ENCODE data around the gene CMTM5. TPM values are rescaled to one million over a fixed set of nuclear protein-coding genes. Genes with fewer than 3 reads are reported as not detected.
A peak's percentile ranks its signal among the peaks of the same experiment; 100 is the strongest.
"Not testable (repeated sequence)": the region's sequence is repeated elsewhere in the genome, so short reads cannot be mapped to it uniquely, and the experiment has no call there.

Gene CMTM5
- total and polyA plus RNA-seq, 5 donors from 2014 or later, result 2.8 TPM; not detected in 4

DNA sequence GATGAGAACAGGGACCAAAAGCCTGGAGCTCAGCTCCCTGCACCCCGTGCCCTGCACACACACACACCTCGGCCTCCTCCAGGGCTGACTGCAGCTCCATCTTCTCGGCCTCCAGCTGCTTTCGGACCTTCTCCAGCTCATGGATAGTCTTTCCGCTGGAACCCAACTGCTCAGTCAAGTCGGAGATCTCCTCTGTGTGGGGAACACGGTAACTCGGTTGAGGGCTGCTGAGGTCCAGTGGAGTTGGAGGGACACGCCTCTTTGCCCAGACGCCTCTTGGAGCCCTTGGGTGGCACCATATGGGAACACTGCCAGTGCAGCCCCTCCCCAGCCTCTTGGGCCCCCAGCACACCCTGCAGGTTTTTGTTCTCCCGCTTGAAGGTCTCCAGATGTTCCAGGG, 40.0 kb downstream of the CMTM5 start:
- no peak for DNase-seq
- no peak for ATAC-seq (ENCODE audit: low read depth in 2 of 2)
- no peaks in the 10 kb centered on the region for H3K4me1 Mint-ChIP-seq
- H3K9me3 ChIP-seq (ENCODE audit: control insufficient read depth in 2 of 2, low read length in 2 of 2), result no peaks in the 10 kb centered on the region
- no peak overlapping the region for H3K27ac ChIP-seq (ENCODE audit: insufficient read depth, low read length, poor library complexity, severe bottlenecking)
- no peaks in the 10 kb centered on the region for H3K9me3 Mint-ChIP-seq
- peaks cover 4% of the 10 kb centered on the region for H3K27me3 Mint-ChIP-seq
- no peak overlapping the region for H3K4me3 ChIP-seq (ENCODE audit: low read depth, low read length)
- H3K36me3 ChIP-seq (ENCODE audit: control insufficient read depth, insufficient read depth, low read length), result no peaks in the 10 kb centered on the region
- no peaks in the 10 kb centered on the region for H3K27me3 ChIP-seq (ENCODE audit: control insufficient read depth, insufficient read depth, low read length)
- no peak overlapping the region for H3K4me3 Mint-ChIP-seq
- H3K36me3 Mint-ChIP-seq, result no peaks in the 10 kb centered on the region
- no peaks in the 10 kb centered on the region for H3K4me1 ChIP-seq (ENCODE audit: control insufficient read depth, insufficient read depth, low read length, poor library complexity, severe bottlenecking)
- peak overlapping the region in 1 of 3 donors; percentile 51 for H3K27ac Mint-ChIP-seq

DNA sequence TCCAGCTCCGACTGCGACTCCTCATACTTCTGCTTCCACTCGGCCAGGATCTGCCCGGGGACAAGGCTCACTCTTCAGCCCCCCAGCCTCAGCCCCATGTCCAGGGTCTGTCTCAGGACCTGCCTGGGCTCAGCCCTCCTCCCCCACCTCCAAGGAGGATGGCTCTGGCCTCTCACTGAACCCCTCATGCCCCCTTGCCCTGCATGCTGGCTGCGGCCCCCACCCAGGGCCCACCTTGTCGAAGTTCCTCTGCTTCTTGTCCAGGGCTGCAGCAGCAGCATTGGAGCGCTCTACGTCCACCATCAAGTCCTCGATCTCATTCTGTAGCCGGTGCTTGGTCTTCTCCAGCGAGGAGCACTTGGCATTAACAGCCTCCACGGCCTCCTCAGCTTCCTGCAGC, 40.4 kb downstream of the CMTM5 start:
- not testable (repeated sequence) for DNase-seq; H3K4me3 Mint-ChIP-seq; H3K4me1 ChIP-seq (ENCODE audit: control insufficient read depth, insufficient read depth, low read length, poor library complexity, severe bottlenecking); H3K27me3 ChIP-seq (ENCODE audit: control insufficient read depth, insufficient read depth, low read length); H3K4me3 ChIP-seq (ENCODE audit: low read depth, low read length); H3K9me3 Mint-ChIP-seq; H3K27ac ChIP-seq (ENCODE audit: insufficient read depth, low read length, poor library complexity, severe bottlenecking); H3K9me3 ChIP-seq (ENCODE audit: control insufficient read depth in 2 of 2, low read length in 2 of 2); H3K27ac Mint-ChIP-seq; ATAC-seq (ENCODE audit: low read depth in 2 of 2); H3K36me3 Mint-ChIP-seq; H3K4me1 Mint-ChIP-seq; H3K27me3 Mint-ChIP-seq; H3K36me3 ChIP-seq (ENCODE audit: control insufficient read depth, insufficient read depth, low read length)

DNA sequence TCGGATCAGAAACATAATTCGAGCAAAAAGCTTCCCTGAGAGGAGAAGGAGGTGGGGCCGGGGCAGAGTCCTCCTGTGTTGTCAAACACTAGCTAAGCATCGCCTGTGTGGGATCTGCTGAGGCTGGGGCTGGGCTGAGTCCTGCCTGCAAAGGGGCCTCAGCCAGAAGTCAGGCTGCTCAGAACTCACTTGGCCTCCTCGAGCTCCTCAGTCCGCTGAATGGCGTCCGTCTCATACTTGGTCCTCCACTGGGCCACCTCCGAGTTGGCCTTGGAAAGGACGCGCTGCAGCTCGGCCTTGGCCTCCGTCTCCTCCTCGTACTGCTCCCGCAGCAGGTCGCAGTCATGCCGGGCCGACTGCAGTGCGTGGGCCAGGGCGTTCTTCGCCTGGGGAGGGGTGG, 41.2 kb downstream of the CMTM5 start:
- no peaks in the 10 kb centered on the region for H3K36me3 Mint-ChIP-seq
- Histone ChIP-seq H3K4me1 (ENCODE audit: control insufficient read depth, insufficient read depth, low read length, poor library complexity, severe bottlenecking) (no peaks in the 10 kb centered on the region), H3K36me3 (ENCODE audit: control insufficient read depth, insufficient read depth, low read length) (no peaks in the 10 kb centered on the region), H3K4me3 (ENCODE audit: low read depth, low read length) (no peak overlapping the region), H3K9me3 (ENCODE audit: control insufficient read depth in 2 of 2, low read length in 2 of 2) (no peaks in the 10 kb centered on the region), H3K27ac (ENCODE audit: insufficient read depth, low read length, poor library complexity, severe bottlenecking) (no peak overlapping the region), H3K27me3 (ENCODE audit: control insufficient read depth, insufficient read depth, low read length) (no peaks in the 10 kb centered on the region)
- H3K4me3 Mint-ChIP-seq, result no peak overlapping the region
- H3K27ac Mint-ChIP-seq, result no peak overlapping the region
- no peaks in the 10 kb centered on the region for H3K4me1 Mint-ChIP-seq
- ATAC-seq (ENCODE audit: low read depth in 2 of 2) (no peak), DNase-seq (no peak)
- H3K9me3 Mint-ChIP-seq, result no peaks in the 10 kb centered on the region
- H3K27me3 Mint-ChIP-seq, result peaks cover 4% of the 10 kb centered on the region

DNA sequence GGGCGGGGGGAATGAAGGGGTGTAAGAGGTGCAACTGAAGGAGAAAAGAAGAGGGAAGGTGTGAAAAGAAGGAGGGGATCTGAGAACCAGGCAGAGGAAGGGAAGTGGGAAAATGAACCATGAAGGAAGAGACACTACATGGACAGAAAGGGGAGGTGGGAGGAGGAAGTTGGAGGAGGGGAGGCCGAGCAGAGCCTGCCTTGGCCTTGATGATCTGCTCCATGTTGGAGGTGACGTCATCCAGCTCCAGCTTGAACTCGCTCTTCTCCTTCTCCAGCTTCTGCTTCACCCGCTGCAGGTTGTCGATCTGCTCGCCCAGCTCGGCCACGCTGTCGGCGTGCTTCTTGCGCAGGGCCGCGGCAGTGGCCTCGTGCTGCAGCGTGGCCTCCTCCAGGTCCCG, 42.8 kb downstream of the CMTM5 start:
- H3K36me3 Mint-ChIP-seq; H3K9me3 Mint-ChIP-seq; H3K9me3 ChIP-seq (ENCODE audit: control insufficient read depth in 2 of 2, low read length in 2 of 2); H3K4me1 Mint-ChIP-seq; ATAC-seq (ENCODE audit: low read depth in 2 of 2); H3K4me3 Mint-ChIP-seq; H3K27ac ChIP-seq (ENCODE audit: insufficient read depth, low read length, poor library complexity, severe bottlenecking); H3K27me3 ChIP-seq (ENCODE audit: control insufficient read depth, insufficient read depth, low read length); H3K4me1 ChIP-seq (ENCODE audit: control insufficient read depth, insufficient read depth, low read length, poor library complexity, severe bottlenecking); H3K27ac Mint-ChIP-seq; H3K36me3 ChIP-seq (ENCODE audit: control insufficient read depth, insufficient read depth, low read length); DNase-seq; H3K4me3 ChIP-seq (ENCODE audit: low read depth, low read length); H3K27me3 Mint-ChIP-seq: not testable (repeated sequence)

DNA sequence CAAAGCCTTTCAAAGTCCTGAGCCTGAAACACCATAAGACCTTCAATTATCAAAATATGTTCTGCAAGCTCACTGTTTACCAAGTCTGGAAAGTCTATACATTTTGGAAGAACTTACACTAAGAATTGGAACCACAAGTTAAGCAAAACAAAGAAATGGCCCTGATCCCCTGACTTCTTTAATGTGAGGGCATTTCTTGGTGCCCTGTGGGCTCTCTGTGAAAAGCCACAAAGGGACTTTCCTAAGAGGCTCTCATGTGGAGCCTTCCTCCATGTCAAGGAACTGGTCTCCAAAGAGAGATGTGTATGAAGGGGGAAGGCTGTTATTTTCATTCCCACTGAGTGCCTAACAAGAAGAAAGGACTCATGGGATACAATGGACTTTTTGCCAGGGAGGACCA, 44.7 kb downstream of the CMTM5 start:
- DNase-seq (peak in 1 of 3 donors; percentile 34), ATAC-seq (ENCODE audit: low read depth in 2 of 2) (no peak)
- Mint-ChIP-seq H3K27ac (no peak overlapping the region), H3K4me3 (no peak overlapping the region), H3K27me3 (peaks cover 4% of the 10 kb centered on the region), H3K9me3 (no peaks in the 10 kb centered on the region), H3K4me1 (no peaks in the 10 kb centered on the region), H3K36me3 (no peaks in the 10 kb centered on the region)
- no peaks in the 10 kb centered on the region for H3K4me1 ChIP-seq (ENCODE audit: control insufficient read depth, insufficient read depth, low read length, poor library complexity, severe bottlenecking)
- no peaks in the 10 kb centered on the region for H3K9me3 ChIP-seq (ENCODE audit: control insufficient read depth in 2 of 2, low read length in 2 of 2)
- H3K27me3 ChIP-seq (ENCODE audit: control insufficient read depth, insufficient read depth, low read length), result no peaks in the 10 kb centered on the region
- no peak overlapping the region for H3K4me3 ChIP-seq (ENCODE audit: low read depth, low read length)
- no peak overlapping the region for H3K27ac ChIP-seq (ENCODE audit: insufficient read depth, low read length, poor library complexity, severe bottlenecking)
- no peaks in the 10 kb centered on the region for H3K36me3 ChIP-seq (ENCODE audit: control insufficient read depth, insufficient read depth, low read length)

DNA sequence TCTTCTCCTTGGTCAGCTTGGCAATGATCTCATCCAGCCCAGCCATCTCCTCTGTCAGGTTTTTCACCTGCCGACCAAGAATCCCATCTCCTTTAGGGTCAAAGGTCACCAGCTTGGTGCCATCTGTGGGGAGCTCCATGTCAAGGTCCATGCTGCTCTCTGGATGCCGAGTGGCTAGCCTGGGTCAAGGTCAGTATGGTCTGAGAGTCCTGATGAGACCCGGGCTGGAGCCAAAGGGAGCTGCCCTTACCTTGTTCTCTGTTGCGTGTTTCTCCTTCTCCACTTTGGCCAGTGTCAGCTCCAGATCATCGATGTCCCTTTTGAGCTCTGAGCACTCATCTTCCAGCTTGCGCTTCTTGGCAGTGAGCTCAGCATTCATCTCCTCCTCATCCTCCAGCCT, 46.8 kb downstream of the CMTM5 start:
- H3K4me1 ChIP-seq (ENCODE audit: control insufficient read depth, insufficient read depth, low read length, poor library complexity, severe bottlenecking), result no peaks in the 10 kb centered on the region
- DNase-seq (no peak), ATAC-seq (ENCODE audit: low read depth in 2 of 2) (no peak)
- H3K4me3 Mint-ChIP-seq, result no peak overlapping the region
- H3K4me1 Mint-ChIP-seq, result no peaks in the 10 kb centered on the region
- peaks cover 0 to 2% (median 0%) of the 10 kb centered on the region in 7 donors for H3K9me3 Mint-ChIP-seq
- H3K36me3 ChIP-seq (ENCODE audit: control insufficient read depth, insufficient read depth, low read length), result no peaks in the 10 kb centered on the region
- H3K27me3 Mint-ChIP-seq, result peaks cover 9% of the 10 kb centered on the region
- no peaks in the 10 kb centered on the region for H3K9me3 ChIP-seq (ENCODE audit: control insufficient read depth in 2 of 2, low read length in 2 of 2)
- H3K27ac ChIP-seq (ENCODE audit: insufficient read depth, low read length, poor library complexity, severe bottlenecking), result no peak overlapping the region
- H3K36me3 Mint-ChIP-seq, result no peaks in the 10 kb centered on the region
- H3K27me3 ChIP-seq (ENCODE audit: control insufficient read depth, insufficient read depth, low read length), result peaks cover 2% of the 10 kb centered on the region
- no peak overlapping the region for H3K4me3 ChIP-seq (ENCODE audit: low read depth, low read length)
- peak overlapping the region in 1 of 3 donors; percentile 52 for H3K27ac Mint-ChIP-seq

DNA sequence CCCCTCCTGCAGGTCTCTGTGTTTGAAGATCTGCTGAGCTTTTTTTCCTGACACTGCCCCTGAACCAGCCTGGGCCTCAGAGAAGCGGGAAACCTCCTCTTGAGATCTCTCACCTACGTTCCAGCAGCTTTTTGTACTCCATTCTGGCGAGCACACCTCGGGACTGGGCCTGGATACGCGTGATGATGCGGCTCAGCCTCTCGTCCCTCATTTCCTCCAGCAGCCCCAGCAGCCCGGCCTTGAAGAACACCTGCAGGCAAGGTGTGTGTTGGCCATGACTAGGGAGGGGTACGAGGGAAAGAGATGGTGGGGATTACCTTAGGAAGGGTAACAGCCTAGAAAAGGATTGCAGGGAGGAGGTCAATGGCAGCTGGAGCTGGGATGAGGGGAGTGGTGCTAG, 48.3 kb downstream of the CMTM5 start:
- Histone ChIP-seq H3K36me3 (ENCODE audit: control insufficient read depth, insufficient read depth, low read length) (no peaks in the 10 kb centered on the region), H3K4me1 (ENCODE audit: control insufficient read depth, insufficient read depth, low read length, poor library complexity, severe bottlenecking) (no peaks in the 10 kb centered on the region), H3K4me3 (ENCODE audit: low read depth, low read length) (no peak overlapping the region), H3K27me3 (ENCODE audit: control insufficient read depth, insufficient read depth, low read length) (peaks cover 2% of the 10 kb centered on the region), H3K27ac (ENCODE audit: insufficient read depth, low read length, poor library complexity, severe bottlenecking) (no peak overlapping the region), H3K9me3 (ENCODE audit: control insufficient read depth in 2 of 2, low read length in 2 of 2) (no peaks in the 10 kb centered on the region)
- DNase-seq (no peak), ATAC-seq (ENCODE audit: low read depth in 2 of 2) (no peak)
- Mint-ChIP-seq H3K27ac (no peak overlapping the region), H3K27me3 (peaks cover 5% of the 10 kb centered on the region), H3K4me1 (no peaks in the 10 kb centered on the region), H3K9me3 (peaks cover 0 to 2% (median 0%) of the 10 kb centered on the region in 7 donors), H3K4me3 (no peak overlapping the region), H3K36me3 (no peaks in the 10 kb centered on the region)

DNA sequence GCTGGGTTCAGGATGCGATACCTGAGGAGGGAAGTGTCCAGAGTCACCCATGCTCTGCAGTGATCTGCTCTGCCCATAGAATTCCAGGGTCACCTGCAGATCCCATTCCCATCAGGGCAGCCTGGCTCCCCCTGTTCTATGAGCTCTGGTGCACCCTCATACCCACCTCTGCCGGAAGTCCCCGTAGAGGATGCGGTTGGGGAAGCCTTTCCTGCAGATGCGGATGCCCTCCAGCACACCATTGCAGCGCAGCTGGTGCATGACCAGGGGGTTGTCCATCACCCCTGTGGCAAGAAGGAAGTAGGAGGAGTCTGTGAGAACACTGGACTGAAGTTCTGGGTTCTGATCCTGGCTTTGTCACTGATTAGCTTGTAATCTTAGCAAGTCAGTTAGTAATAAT, 49.0 kb downstream of the CMTM5 start:
- not testable (repeated sequence) for H3K9me3 Mint-ChIP-seq; H3K4me1 ChIP-seq (ENCODE audit: control insufficient read depth, insufficient read depth, low read length, poor library complexity, severe bottlenecking); H3K27me3 Mint-ChIP-seq; H3K27ac Mint-ChIP-seq; ATAC-seq (ENCODE audit: low read depth in 2 of 2); H3K27ac ChIP-seq (ENCODE audit: insufficient read depth, low read length, poor library complexity, severe bottlenecking); H3K4me3 ChIP-seq (ENCODE audit: low read depth, low read length); H3K36me3 Mint-ChIP-seq; H3K9me3 ChIP-seq (ENCODE audit: control insufficient read depth in 2 of 2, low read length in 2 of 2); DNase-seq; H3K27me3 ChIP-seq (ENCODE audit: control insufficient read depth, insufficient read depth, low read length); H3K4me3 Mint-ChIP-seq; H3K4me1 Mint-ChIP-seq; H3K36me3 ChIP-seq (ENCODE audit: control insufficient read depth, insufficient read depth, low read length)

Measured in CD4-positive, CD25-positive, alpha-beta regulatory T cell (primary cell).